ENCODE measurements around the gene CNEP1R1. TPM values are rescaled to one million over a fixed set of nuclear protein-coding genes. Genes with fewer than 3 reads are reported as not detected.
A peak's percentile ranks its signal among the peaks of the same experiment; 100 is the strongest.

Gene CNEP1R1
- total RNA-seq, 2 donors from 2014 or later: 14.2 to 36.5 TPM

DNA sequence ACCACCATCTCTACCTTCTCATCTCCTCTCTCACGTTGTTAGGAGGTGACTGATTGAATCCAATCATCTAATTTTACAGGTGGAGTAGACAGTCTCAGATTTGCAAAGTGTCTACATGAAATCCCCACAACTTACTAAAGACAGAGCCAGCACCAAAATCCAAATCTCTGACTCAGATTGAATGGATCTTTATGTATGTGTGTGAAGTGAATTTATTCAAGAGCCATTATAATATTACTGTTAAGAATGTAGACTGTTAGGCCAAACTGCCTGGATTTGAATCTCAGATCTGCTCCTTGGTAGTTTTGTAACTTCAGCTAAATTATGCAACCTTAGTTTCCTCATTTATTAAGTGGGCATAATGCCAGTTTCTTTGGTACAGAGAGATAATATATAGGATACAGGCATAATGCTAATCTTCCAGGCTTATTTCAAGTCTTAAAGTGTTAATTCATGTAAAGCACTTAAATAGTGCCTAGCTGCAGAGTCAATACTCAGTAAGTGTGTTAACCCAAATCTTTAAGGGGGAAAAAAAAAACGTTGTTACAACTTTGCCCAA is 12.7 kb downstream of the CNEP1R1 start:
- Histone ChIP-seq H3K36me3 (peaks cover 7% of the 10 kb centered on the region), H3K4me3 (no peak overlapping the region), H3K9me3 (no peaks in the 10 kb centered on the region), H3K27me3 (replicated peaks; ENCODE audit: insufficient read depth) (no peaks in the 10 kb centered on the region), H3K4me1 (ENCODE audit: control insufficient read depth in 1 of 2, low read depth in 2 of 2) (no peaks in the 10 kb centered on the region), H3K27ac (peak overlapping the region in 1 of 2 donors; percentile 5)
- DNase-seq (ENCODE audit: low spot score) (no peak), ATAC-seq (ENCODE audit: insufficient number of reproducible peaks, low FRiP score, low read depth) (no peak)
- TF ChIP-seq, protein P1, sequence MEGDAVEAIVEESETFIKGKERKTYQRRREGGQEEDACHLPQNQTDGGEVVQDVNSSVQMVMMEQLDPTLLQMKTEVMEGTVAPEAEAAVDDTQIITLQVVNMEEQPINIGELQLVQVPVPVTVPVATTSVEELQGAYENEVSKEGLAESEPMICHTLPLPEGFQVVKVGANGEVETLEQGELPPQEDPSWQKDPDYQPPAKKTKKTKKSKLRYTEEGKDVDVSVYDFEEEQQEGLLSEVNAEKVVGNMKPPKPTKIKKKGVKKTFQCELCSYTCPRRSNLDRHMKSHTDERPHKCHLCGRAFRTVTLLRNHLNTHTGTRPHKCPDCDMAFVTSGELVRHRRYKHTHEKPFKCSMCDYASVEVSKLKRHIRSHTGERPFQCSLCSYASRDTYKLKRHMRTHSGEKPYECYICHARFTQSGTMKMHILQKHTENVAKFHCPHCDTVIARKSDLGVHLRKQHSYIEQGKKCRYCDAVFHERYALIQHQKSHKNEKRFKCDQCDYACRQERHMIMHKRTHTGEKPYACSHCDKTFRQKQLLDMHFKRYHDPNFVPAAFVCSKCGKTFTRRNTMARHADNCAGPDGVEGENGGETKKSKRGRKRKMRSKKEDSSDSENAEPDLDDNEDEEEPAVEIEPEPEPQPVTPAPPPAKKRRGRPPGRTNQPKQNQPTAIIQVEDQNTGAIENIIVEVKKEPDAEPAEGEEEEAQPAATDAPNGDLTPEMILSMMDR (IDR thresholded peaks at IDR 0.05): no peak

- H3K36me3 ChIP-seq: peaks cover 6% of the 10 kb centered on the region
- H3K27me3 ChIP-seq (replicated peaks; ENCODE audit: insufficient read depth): no peaks in the 10 kb centered on the region
- DNase-seq (ENCODE audit: low spot score) (no peak), ATAC-seq (ENCODE audit: insufficient number of reproducible peaks, low FRiP score, low read depth) (no peak)
- peak overlapping the region in 1 of 2 donors; percentile 5 for H3K27ac ChIP-seq
- TF ChIP-seq, protein P1 (IDR thresholded peaks at IDR 0.05): no peak
- H3K4me3 ChIP-seq: no peak overlapping the region
- no peaks in the 10 kb centered on the region for H3K4me1 ChIP-seq (ENCODE audit: control insufficient read depth in 1 of 2, low read depth in 2 of 2)
- H3K9me3 ChIP-seq: no peaks in the 10 kb centered on the region
These were observed 13.3 kb downstream of the CNEP1R1 start for GRCh38 chr16:50038286-50038685.

DNA sequence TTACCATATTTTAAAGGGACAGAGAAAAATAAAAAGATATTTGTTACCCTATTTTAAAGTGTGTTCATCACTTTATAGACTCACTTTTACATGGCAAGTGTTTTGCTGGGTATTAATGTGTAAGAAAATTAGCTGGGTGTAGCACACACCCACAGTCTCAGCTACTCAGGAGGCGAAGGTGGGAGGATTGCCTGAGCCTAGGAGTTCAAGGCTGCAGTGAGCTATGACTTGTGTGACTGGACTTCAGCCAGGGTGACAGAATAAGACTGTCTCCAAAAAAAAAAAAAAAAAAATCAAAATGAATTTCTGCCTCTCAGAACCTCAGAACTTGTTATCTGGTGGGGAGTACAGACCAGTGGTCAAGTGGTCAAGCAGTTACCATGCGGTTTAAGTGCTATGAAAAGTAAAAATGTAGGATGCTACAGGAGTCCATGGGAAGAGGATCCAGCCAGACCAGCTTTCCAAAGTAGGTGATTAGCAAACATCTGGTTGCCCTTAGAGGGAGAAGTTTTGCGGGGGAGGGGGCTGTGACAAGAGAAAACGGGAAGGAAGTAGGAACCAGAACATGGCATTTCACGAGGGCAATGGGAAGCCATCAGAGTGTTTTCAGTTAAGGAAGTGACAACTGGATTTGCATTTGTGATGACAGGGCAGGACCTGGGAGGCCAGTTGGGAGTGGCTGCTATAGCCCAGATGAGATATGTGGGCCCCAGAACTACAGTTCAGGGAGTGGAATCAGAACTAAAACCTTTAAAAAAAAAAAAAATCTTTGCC is 13.9 kb downstream of the CNEP1R1 start:
- H3K27me3 ChIP-seq (replicated peaks; ENCODE audit: insufficient read depth): no peaks in the 10 kb centered on the region
- H3K9me3 ChIP-seq: no peaks in the 10 kb centered on the region
- no peaks in the 10 kb centered on the region for H3K36me3 ChIP-seq
- DNase-seq (ENCODE audit: low spot score): no peak
- no peak for ATAC-seq (ENCODE audit: insufficient number of reproducible peaks, low FRiP score, low read depth)
- H3K4me3 ChIP-seq: no peak overlapping the region
- TF ChIP-seq, protein P1 (IDR thresholded peaks at IDR 0.05): no peak
- H3K4me1 ChIP-seq (ENCODE audit: control insufficient read depth in 1 of 2, low read depth in 2 of 2): no peaks in the 10 kb centered on the region
- peak overlapping the region in 1 of 2 donors; percentile 5 for H3K27ac ChIP-seq

GRCh38 chr16:50040018-50040417 is 15.0 kb downstream of the CNEP1R1 start:
- no peak for ATAC-seq (ENCODE audit: insufficient number of reproducible peaks, low FRiP score, low read depth)

DNA sequence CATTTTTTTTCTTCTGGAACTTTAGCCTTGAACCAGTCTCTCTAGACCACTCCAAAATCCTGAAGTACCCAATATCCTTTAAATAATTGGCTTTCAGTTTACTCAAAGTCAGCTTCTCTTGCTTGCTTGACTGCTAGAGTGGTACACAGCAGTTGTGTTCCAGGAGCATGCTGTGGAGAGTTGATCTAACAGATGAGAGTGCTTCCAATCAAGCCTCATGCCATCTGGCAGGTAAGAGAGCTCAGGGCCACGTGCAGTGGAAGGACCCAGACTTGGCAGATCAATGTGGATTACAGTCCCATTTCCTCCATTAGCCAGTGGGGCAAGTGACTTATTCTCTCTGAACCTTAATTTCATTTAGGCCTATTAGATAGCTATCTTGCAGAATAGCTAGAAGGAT is 15.7 kb downstream of the CNEP1R1 start:
- ATAC-seq (ENCODE audit: insufficient number of reproducible peaks, low FRiP score, low read depth): no peak
- DNase-seq (ENCODE audit: low spot score): no peak
- Histone ChIP-seq H3K9me3 (no peaks in the 10 kb centered on the region), H3K27me3 (replicated peaks; ENCODE audit: insufficient read depth) (no peaks in the 10 kb centered on the region), H3K36me3 (no peaks in the 10 kb centered on the region), H3K4me1 (ENCODE audit: control insufficient read depth in 1 of 2, low read depth in 2 of 2) (no peaks in the 10 kb centered on the region), H3K27ac (no peak overlapping the region), H3K4me3 (no peak overlapping the region)
- TF ChIP-seq, protein P1 (IDR thresholded peaks at IDR 0.05): no peak

More at GRCh38 chr16:50040018-50040417, 15.0 kb downstream of the CNEP1R1 start:
- Histone ChIP-seq H3K27ac (peak overlapping the region in 1 of 2 donors; percentile 30), H3K36me3 (no peaks in the 10 kb centered on the region), H3K4me1 (ENCODE audit: control insufficient read depth in 1 of 2, low read depth in 2 of 2) (no peaks in the 10 kb centered on the region), H3K9me3 (no peaks in the 10 kb centered on the region), H3K27me3 (replicated peaks; ENCODE audit: insufficient read depth) (no peaks in the 10 kb centered on the region), H3K4me3 (no peak overlapping the region)
- no peak for DNase-seq (ENCODE audit: low spot score)
- TF ChIP-seq, protein P1 (IDR thresholded peaks at IDR 0.05): no peak

Measured in thoracic aorta (tissue), 2 donors.